HepG2 (cell line): Measurements from ENCODE around the gene EFEMP2. TPM values are rescaled to one million over a fixed set of nuclear protein-coding genes. Genes with fewer than 3 reads are reported as not detected.

Source experiments
- CBX5 ChIP-seq: sonication (generic); formaldehyde crosslinking; IDR thresholded peaks from 2 replicates; pipeline ENCODE4 v1.4.0; 2020; ENCODE audit warnings: missing genetic modification reagents, borderline replicate concordance
- HOXA7 ChIP-seq: sonication (generic); formaldehyde crosslinking; IDR thresholded peaks from 2 replicates; pipeline ENCODE4 v1.8.1; 2022; ENCODE audit warnings: mild to moderate bottlenecking, missing genetic modification reagents, moderate library complexity
- KLF11 ChIP-seq: IDR thresholded peaks from 2 replicates; pipeline ENCODE4 v1.6.1; 2016; ENCODE audit warnings: missing compliant biosample characterization
- MAF1 ChIP-seq: sonication (generic); formaldehyde crosslinking; IDR thresholded peaks from 2 replicates; pipeline ENCODE4 v1.5.0; 2020; ENCODE audit warnings: missing genetic modification reagents, borderline replicate concordance
- NFIB ChIP-seq: sonication (generic); formaldehyde crosslinking; IDR thresholded peaks from 2 replicates; pipeline ENCODE4 v1.9.0; 2021; ENCODE audit warnings: missing genetic modification reagents, mild to moderate bottlenecking, borderline replicate concordance
- NONO ChIP-seq, 2 experiments: fragments of 450-650 bp in 1 of 2; sonication (generic) in 1 of 2; formaldehyde crosslinking in 1 of 2; IDR thresholded peaks in 1 of 2; conservative IDR thresholded peaks in 1 of 2; 2 replicates each; pipeline versions ENCODE4 v1.6.1 to v1.8.0; 2017 to 2022; ENCODE audit warnings: mild to moderate bottlenecking in 1 of 2, missing genetic modification reagents in 1 of 2, moderate library complexity in 1 of 2
- POLR2AphosphoS5 ChIP-seq: IDR thresholded peaks from 2 replicates; pipeline ENCODE4 v1.6.1; 2012; ENCODE audit warnings: low read depth, low read length
- PRPF4 ChIP-seq: fragments of 200-400 bp; formaldehyde crosslinking; IDR thresholded peaks from 2 replicates; pipeline ENCODE4 v1.6.1; 2016; ENCODE audit warnings: low read length, low read depth; ENCODE audit not compliant: poor library complexity, severe bottlenecking
- RAD21 ChIP-seq: fragments of 450-650 bp; formaldehyde crosslinking; IDR thresholded peaks from 2 replicates; pipeline ENCODE4 v1.5.0; 2020; ENCODE audit warnings: mild to moderate bottlenecking
- REST ChIP-seq, 2 experiments: IDR thresholded peaks; 2 replicates each; pipeline ENCODE4 v1.6.1; 2011 to 2012; ENCODE audit warnings: low read length in 2 of 2, borderline replicate concordance in 1 of 2, low read depth in 1 of 2, mild to moderate bottlenecking in 1 of 2, moderate library complexity in 1 of 2
- TFE3 ChIP-seq: IDR thresholded peaks from 2 replicates; pipeline ENCODE4 v1.6.1; 2016
- TGIF2 ChIP-seq: IDR thresholded peaks from 2 replicates; pipeline ENCODE4 v1.6.1; 2016; ENCODE audit warnings: control low read depth, missing compliant biosample characterization
- ZBTB42 ChIP-seq: sonication (generic); formaldehyde crosslinking; IDR thresholded peaks from 2 replicates; pipeline ENCODE4 v1.5.0; 2020; ENCODE audit warnings: mild to moderate bottlenecking, missing genetic modification reagents
- ZNF143 ChIP-seq: sonication (generic); formaldehyde crosslinking; IDR thresholded peaks from 2 replicates; pipeline ENCODE4 v1.4.0; 2020; ENCODE audit warnings: missing genetic modification reagents
- ZNF160 ChIP-seq: sonication (generic); formaldehyde crosslinking; IDR thresholded peaks from 2 replicates; pipeline ENCODE4 v1.8.0; 2022; ENCODE audit warnings: mild to moderate bottlenecking, inconsistent platforms, missing genetic modification reagents
- ZNF180 ChIP-seq: sonication (generic); formaldehyde crosslinking; IDR thresholded peaks from 2 replicates; pipeline ENCODE4 v1.4.0; 2020; ENCODE audit warnings: low read depth, missing genetic modification reagents, borderline replicate concordance
- ZNF296 ChIP-seq: sonication (generic); formaldehyde crosslinking; conservative IDR thresholded peaks from 2 replicates; pipeline ENCODE4 v1.5.0; 2020; ENCODE audit warnings: mild to moderate bottlenecking, missing genetic modification reagents
- ZNF317 ChIP-seq: sonication (generic); formaldehyde crosslinking; IDR thresholded peaks from 2 replicates; pipeline ENCODE4 v1.5.0; 2020; ENCODE audit warnings: mild to moderate bottlenecking, missing genetic modification reagents
- ZNF44 ChIP-seq: sonication (generic); formaldehyde crosslinking; IDR thresholded peaks from 2 replicates; pipeline ENCODE4 v1.5.1; 2020; ENCODE audit warnings: mild to moderate bottlenecking, missing genetic modification reagents
- ZNF619 ChIP-seq: sonication (generic); formaldehyde crosslinking; IDR thresholded peaks from 2 replicates; pipeline ENCODE4 v1.4.0; 2020; ENCODE audit warnings: mild to moderate bottlenecking, missing genetic modification reagents
- ZNF713 ChIP-seq: sonication (generic); formaldehyde crosslinking; IDR thresholded peaks from 2 replicates; pipeline ENCODE4 v1.4.0; 2020; ENCODE audit warnings: mild to moderate bottlenecking, missing genetic modification reagents
- polyA plus RNA-seq, 8 experiments: library from polyadenylated mRNA; depleted of rRNA in 3 of 8; stranded (reverse) in 7 of 8; unstranded in 1 of 8; fragments of >200 nt; fragmentation: Illumina TruSeq in 4 of 8; extraction: Trizol in 4 of 8; gene quantifications; 2 replicates each; pipeline versions ENCODE4 v1.2.1 to v1.2.3, GENCODE V29; 2011 to 2016; ENCODE audit warnings: low read depth in 4 of 8, missing spikeins in 1 of 8, mixed read lengths in 1 of 8; ENCODE audit not compliant: insufficient read depth in 1 of 8
- total RNA-seq, 5 experiments: library from RNA; depleted of rRNA; stranded (reverse); fragments of >200 nt; fragmentation: Illumina TruSeq; extraction: Trizol; gene quantifications; 2 replicates each; pipeline ENCODE4 v1.2.3, GENCODE V29; 2016; ENCODE audit warnings: low read depth in 1 of 5
- TF ChIP-seq, protein P1 (sequence below): IDR thresholded peaks from 2 replicates; pipeline ENCODE4 v1.6.1; 2016; ENCODE audit warnings: low read depth
- TF ChIP-seq, protein P2 (sequence below): IDR thresholded peaks from 2 replicates; pipeline ENCODE4 v1.6.1; 2016; ENCODE audit warnings: missing genetic modification reagents, missing compliant biosample characterization

The EFEMP2 gene
- total and polyA plus RNA-seq, 2 of the 13 experiments (the other 11 are each of a cell fraction or from before 2014, with no cell fraction given), result 7.4 to 29.7 TPM

- TF ChIP-seq PRPF4 (no peak), ZNF619 (CRISPR knock-in tag) (no peak), ZBTB42 (CRISPR knock-in tag) (no peak), MAF1 (CRISPR knock-in tag) (0 out of 2 replicates have a peak, but pooled peaks have one; percentile 41), TFE3 (CRISPR knock-in tag) (peak; percentile 29), ZNF713 (CRISPR knock-in tag) (no peak), KLF11 (CRISPR knock-in tag) (no peak), ZNF44 (CRISPR knock-in tag) (0 out of 2 replicates have a peak, but pooled peaks have one; percentile 53), ZNF180 (CRISPR knock-in tag) (no peak), CBX5 (no peak), NONO (IDR thresholded peaks at IDR 0.05) (no peak), NONO (CRISPR knock-in tag; conservative IDR thresholded peaks at IDR 0.05) (no peak), NFIB (CRISPR knock-in tag) (no peak), POLR2AphosphoS5 (0 out of 2 replicates have a peak, but pooled peaks have one; percentile 23), TGIF2 (peak; percentile 25; the same call in 1 of the 2 replicates), RAD21 (CRISPR knock-in tag) (no peak), ZNF296 (CRISPR knock-in tag) (peak; percentile 73; the same call in 1 of the 2 replicates), REST (IDR thresholded peaks at IDR 0.05; ENCODE audit: borderline replicate concordance in 1 of 2, low read depth in 1 of 2, low read length in 2 of 2) (no peak), ZNF160 (no peak), HOXA7 (no peak), ZNF143 (CRISPR knock-in tag) (peak; percentile 64; the same call in 1 of the 2 replicates), ZNF317 (CRISPR knock-in tag) (peak; percentile 58; the same call in 1 of the 2 replicates)
- TF ChIP-seq, protein P1, sequence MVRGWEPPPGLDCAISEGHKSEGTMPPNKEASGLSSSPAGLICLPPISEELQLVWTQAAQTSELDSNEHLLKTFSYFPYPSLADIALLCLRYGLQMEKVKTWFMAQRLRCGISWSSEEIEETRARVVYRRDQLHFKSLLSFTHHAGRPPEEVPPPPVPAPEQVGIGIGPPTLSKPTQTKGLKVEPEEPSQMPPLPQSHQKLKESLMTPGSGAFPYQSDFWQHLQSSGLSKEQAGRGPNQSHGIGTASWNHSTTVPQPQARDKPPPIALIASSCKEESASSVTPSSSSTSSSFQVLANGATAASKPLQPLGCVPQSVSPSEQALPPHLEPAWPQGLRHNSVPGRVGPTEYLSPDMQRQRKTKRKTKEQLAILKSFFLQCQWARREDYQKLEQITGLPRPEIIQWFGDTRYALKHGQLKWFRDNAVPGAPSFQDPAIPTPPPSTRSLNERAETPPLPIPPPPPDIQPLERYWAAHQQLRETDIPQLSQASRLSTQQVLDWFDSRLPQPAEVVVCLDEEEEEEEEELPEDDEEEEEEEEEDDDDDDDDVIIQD, result 0 out of 2 replicates have a peak, but pooled peaks have one; percentile 23
- TF ChIP-seq, protein P2, sequence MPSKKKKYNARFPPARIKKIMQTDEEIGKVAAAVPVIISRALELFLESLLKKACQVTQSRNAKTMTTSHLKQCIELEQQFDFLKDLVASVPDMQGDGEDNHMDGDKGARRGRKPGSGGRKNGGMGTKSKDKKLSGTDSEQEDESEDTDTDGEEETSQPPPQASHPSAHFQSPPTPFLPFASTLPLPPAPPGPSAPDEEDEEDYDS (CRISPR knock-in tag), result peak; percentile 28; the same call in 1 of the 2 replicates
These were observed 15.7 kb downstream of the EFEMP2 start (continued) for GRCh38 chr11:65856689-65857499.
